Hematopoietic multipotent progenitor cell (in vitro differentiated cells): ENCODE data around the gene ATAD3B. TPM values are rescaled to one million over a fixed set of nuclear protein-coding genes. Genes with fewer than 3 reads are reported as not detected.
"Not testable (repeated sequence)": the region's sequence is repeated elsewhere in the genome, so short reads cannot be mapped to it uniquely, and the experiment has no call there.

Experiments
- DNase-seq, 3 donors: peaks; one replicate each; pipeline ENCODE4 v3.0.0-alpha.2; 2011 to 2015; ENCODE audit warnings: low read depth in 2 of 3, low spot score in 2 of 3
- total RNA-seq: library from RNA; depleted of rRNA; stranded (reverse); fragments of >200 nt; gene quantifications from one replicate; pipeline ENCODE4 v1.2.3, GENCODE V29; 2012

The ATAD3B gene
- total RNA-seq, 1 donor: 15.1 TPM

GRCh38 chr1:1505801-1506200 is 34.2 kb downstream of the ATAD3B start:
- DNase-seq: not testable (repeated sequence)

- no peak for DNase-seq
These were observed 35.7 kb downstream of the ATAD3B start for GRCh38 chr1:1507305-1507704.

GRCh38 chr1:1508775-1509464 is 37.4 kb downstream of the ATAD3B start:
- not testable (repeated sequence) for DNase-seq

GRCh38 chr1:1509465-1509850 is 37.9 kb downstream of the ATAD3B start:
- DNase-seq: not testable (repeated sequence)

- DNase-seq: peak in 2 of 3 donors; percentile 24 to 31
These were observed 39.5 kb downstream of the ATAD3B start for GRCh38 chr1:1510912-1511532.

GRCh38 chr1:1511533-1512285 is 40.1 kb downstream of the ATAD3B start, which contains the start of gene ATAD3A:
TSS of gene ATAD3A (plus strand) at chr1:1512162. CDS start at chr1:1512269, 107 bp downstream.
- peak; percentile 90 to 98 (median 98) for DNase-seq

GRCh38 chr1:1512425-1512824 is 40.9 kb downstream of the ATAD3B start:
- DNase-seq: not testable (repeated sequence)

GRCh38 chr1:1513675-1514074 is 42.1 kb downstream of the ATAD3B start:
- not testable (repeated sequence) for DNase-seq

- not testable (repeated sequence) for DNase-seq
These were observed 42.8 kb downstream of the ATAD3B start for GRCh38 chr1:1514376-1514775.

GRCh38 chr1:1516923-1517322 is 45.4 kb downstream of the ATAD3B start:
- DNase-seq: not testable (repeated sequence)

- DNase-seq: no peak
These were observed 46.5 kb downstream of the ATAD3B start for GRCh38 chr1:1517973-1518620.

- DNase-seq: not testable (repeated sequence)
These were observed 47.0 kb downstream of the ATAD3B start for GRCh38 chr1:1518621-1519007.

- DNase-seq: not testable (repeated sequence)
These were observed 48.4 kb downstream of the ATAD3B start for GRCh38 chr1:1519805-1520505.

GRCh38 chr1:1521331-1521730 is 49.8 kb downstream of the ATAD3B start:
- no peak for DNase-seq

- not testable (repeated sequence) for DNase-seq
These were observed 51.0 kb downstream of the ATAD3B start for GRCh38 chr1:1522536-1522935.

- not testable (repeated sequence) for DNase-seq
These were observed 51.7 kb downstream of the ATAD3B start for GRCh38 chr1:1523226-1523625.

- DNase-seq: not testable (repeated sequence)
These were observed 52.1 kb downstream of the ATAD3B start for GRCh38 chr1:1523651-1524050.

- DNase-seq: not testable (repeated sequence)
These were observed 53.3 kb downstream of the ATAD3B start for GRCh38 chr1:1524750-1525383.

- DNase-seq: not testable (repeated sequence)
These were observed 54.9 kb downstream of the ATAD3B start for GRCh38 chr1:1526476-1526875.
